Subcutaneous adipose tissue (tissue), 4 donors: ENCODE measurements around the gene GLIS1. TPM values are rescaled to one million over a fixed set of nuclear protein-coding genes. Genes with fewer than 3 reads are reported as not detected.

Source experiments
- total RNA-seq, 4 donors: library from RNA; depleted of rRNA; stranded (reverse); fragments of >200 nt; gene quantifications; one replicate each; pipeline ENCODE4 v1.1.0, GENCODE V29; 2016
- TF ChIP-seq, protein P1 (sequence below): fragments of 450-650 bp; IDR thresholded peaks from one replicate; pipeline ENCODE4 v1.5.1; 2016; ENCODE audit warnings: low read depth, mild to moderate bottlenecking, control low read depth, antibody characterized with exemption, moderate library complexity

GLIS1 gene
- total RNA-seq, 4 donors from 2014 or later: 0.17 to 3.6 TPM; not detected in 2

DNA sequence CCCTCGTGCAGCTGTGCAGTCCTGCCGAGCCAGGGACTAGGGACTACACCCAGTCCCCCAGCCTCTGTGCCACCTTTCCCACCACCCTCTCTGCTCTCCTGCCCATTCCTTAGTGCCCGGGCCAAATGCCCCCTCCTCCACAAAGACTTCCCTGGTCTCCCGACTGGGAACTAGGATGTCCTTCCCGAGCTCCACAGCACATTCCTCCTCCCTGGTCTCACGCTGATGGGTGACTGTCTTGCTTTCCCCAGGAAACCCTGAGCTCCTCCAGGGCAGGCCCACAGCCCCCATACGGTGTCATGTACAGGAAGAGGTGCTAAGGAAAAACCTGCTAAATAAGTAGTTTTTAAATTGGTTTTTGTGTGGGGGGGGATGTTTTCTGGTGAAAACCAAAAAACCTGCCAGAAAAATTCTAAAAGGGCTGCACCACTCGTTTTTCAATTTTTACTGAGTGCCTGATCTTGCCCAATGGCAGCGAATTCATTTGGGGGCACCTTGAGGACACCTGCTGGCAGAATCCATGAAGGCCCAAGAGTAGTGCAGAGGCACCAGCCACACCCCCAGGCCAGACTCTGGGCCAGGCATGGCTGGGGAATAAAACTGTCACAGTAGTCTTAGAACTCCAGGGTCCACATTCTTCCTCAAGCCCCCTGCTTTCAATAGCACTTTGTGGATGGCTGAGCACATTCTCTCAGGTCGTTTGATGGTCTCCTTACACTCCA lies 50.4 kb downstream of the GLIS1 start:
- TF ChIP-seq, protein P1, sequence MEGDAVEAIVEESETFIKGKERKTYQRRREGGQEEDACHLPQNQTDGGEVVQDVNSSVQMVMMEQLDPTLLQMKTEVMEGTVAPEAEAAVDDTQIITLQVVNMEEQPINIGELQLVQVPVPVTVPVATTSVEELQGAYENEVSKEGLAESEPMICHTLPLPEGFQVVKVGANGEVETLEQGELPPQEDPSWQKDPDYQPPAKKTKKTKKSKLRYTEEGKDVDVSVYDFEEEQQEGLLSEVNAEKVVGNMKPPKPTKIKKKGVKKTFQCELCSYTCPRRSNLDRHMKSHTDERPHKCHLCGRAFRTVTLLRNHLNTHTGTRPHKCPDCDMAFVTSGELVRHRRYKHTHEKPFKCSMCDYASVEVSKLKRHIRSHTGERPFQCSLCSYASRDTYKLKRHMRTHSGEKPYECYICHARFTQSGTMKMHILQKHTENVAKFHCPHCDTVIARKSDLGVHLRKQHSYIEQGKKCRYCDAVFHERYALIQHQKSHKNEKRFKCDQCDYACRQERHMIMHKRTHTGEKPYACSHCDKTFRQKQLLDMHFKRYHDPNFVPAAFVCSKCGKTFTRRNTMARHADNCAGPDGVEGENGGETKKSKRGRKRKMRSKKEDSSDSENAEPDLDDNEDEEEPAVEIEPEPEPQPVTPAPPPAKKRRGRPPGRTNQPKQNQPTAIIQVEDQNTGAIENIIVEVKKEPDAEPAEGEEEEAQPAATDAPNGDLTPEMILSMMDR: no peak

DNA sequence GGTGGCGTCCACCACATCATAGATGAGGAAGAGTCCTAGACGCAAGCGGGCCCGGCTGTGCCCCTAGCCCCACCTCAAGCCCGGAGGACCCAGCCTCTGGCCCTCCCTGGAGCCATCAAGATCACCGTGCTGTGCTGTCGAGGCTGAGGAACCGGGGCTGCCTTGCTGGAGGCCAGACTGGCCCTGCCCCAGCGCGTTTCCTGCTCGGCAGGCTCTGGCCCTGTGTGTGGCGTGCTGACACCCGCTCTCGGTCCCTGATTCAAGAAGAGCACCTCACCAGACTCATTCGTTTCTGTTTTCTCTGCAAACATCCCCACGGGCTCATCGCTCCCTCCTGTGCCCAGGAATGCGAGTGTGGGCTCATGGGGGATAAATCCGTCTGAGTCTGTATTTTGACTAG lies 51.1 kb downstream of the GLIS1 start:
- TF ChIP-seq, protein P1: no peak

DNA sequence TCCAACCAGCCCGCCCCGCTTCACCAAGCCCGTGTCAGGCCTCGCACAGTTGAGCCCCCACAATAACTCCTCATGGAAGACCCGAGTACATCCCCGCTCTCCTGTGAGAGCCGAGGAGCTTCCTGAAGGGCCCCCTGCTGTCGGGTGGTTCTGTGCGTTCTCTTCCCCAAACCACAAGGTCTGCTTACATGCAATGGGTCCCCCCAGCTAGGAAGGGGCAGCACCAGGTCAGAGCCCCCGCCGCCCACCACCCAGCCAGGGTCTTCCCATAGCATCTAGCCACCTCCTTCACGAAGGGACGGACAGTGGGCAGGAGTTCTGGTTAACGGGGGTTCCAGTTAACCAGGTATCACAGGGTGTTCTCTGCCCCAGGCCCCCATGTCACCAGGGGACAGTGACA lies 51.5 kb downstream of the GLIS1 start:
- TF ChIP-seq, protein P1: no peak

DNA sequence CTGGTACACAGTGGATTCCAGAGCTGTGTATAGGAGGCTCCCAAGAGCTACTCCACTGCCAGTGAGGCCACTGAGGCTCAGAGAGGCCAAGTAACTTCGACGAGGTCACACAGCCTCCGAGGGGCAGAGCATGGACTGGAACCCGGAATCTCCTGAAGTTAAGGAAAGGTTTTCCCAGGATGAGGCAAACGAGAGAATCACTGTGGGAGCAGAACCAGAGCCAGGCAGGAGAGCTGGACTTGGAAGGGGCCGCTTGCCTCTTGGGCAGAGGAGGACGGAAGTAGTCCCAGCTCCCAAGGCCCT lies 52.0 kb downstream of the GLIS1 start:
- TF ChIP-seq, protein P1: no peak

DNA sequence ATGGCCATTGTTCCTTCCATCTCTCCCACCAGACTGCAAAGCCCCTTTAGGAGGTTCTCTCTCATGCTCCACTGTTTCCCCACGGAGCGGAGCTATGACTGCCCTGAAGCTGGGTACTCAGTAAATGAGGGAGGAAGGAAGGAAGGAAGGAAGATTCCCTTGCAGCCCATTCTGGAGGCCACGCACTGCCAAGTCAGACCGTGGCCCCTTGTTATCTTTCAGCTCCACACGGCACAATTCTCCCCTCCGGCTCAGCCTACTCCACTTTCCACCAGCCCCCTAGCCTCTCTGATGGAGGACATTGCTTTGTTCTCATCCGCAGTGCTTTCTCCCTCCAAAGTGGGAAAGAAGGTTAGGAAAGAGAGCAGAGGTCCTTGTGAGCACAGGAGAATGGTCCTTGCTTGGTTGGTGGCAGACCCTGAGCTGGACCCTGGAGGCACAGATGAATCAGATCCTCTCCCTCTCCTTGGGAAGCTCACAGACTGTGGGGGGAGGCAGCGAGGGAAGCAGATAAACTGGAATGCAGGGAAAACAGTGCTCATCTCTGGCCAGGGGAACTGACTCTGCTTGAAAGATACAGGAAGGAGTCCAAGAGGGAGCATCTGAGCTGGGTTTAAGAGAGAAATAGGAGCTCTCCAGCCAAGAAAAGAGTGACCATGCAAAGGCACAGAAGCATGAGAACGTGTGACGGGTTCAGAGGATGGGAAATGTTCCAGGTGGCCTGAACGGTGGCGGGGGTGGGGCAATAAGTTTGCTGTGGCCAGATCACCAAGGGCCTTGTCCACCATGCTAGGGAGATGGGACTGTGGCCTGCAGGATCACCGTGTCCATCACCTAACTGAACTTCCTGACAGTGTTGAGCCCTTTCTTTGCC lies 52.6 kb downstream of the GLIS1 start:
- TF ChIP-seq, protein P1: no peak

DNA sequence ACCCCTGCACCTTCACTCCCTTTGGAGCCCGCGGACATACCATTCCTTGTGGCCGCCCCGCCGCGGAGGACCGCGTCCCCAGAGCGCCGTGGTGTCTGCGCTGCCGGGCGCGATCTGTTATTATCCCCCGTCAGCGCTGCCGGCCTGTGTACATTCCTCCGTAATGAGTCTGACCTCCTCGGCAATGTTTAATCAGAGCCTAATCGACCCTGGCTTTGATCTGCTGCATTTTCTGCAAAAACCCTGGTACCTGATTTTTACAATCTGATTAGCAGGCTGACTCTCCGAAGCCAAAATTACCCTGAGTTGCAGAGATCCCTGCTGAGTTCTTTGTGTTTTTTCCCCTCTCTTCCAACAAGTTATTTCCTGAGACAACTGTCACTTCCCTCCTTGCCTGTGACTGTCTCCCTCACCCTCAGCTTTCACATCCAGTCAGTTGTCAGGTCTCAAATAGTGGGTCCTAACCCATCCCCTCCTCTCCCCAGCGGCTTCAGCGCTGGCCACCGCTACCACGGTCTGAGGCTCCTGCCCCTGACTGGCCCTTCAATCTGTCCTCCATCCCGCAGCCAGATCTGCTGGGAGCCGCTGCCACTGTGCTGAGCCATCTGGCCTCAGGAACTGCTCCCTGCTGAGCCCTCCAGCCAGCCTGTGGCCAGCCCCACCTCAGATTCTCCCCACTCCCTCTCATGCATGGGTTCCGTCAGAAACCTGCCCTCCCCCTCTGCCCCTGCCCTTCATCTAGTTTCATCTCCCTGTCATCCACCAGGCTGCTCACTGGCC lies 53.5 kb downstream of the GLIS1 start:
- TF ChIP-seq, protein P1: no peak

DNA sequence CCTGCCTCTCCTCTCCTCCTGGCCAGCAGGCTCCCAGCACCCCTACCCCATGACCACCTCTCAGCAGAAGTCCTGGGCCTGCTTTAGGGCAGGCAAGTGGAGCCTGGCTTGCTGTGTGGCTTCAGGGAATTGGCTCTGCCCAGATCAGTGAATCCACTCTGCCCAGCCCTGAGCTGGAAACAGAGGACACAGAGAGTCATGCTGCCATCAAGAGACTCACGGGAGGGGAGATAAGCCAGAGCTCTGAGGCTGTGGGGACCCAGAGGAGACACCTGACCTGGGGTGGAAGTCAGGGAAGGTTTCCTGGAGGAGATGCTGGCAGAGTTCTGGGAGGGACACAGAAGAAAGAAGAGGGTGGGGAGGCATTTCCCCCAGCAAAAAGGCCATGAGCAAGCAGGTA lies 54.2 kb downstream of the GLIS1 start:
- TF ChIP-seq, protein P1: no peak
